GM23338 (cell line): ENCODE data around the gene NSL1. TPM values are rescaled to one million over a fixed set of nuclear protein-coding genes. Genes with fewer than 3 reads are reported as not detected.

ENCODE experiments used
- ATAC-seq: fragments of 200-7000 bp; cut with Tn5 transposase; 3 replicates; pipeline ENCODE4 v1.9.1; 2020
- DNase-seq: peaks from one replicate; pipeline ENCODE4 v3.0.0-alpha.2; 2015; ENCODE audit warnings: low spot score
- H2AFZ ChIP-seq: fragments of 200-600 bp; sonication (generic); 2 replicates; pipeline ENCODE4 v1.8.0; 2016; ENCODE audit warnings: antibody characterized with exemption, mild to moderate bottlenecking, moderate library complexity
- H3F3A ChIP-seq: fragments of 200-600 bp; sonication (generic); replicated peaks from 2 replicates; pipeline ENCODE4 v1.8.0; 2017; ENCODE audit warnings: antibody characterized with exemption, mixed run types, low read depth
- H3K27ac ChIP-seq: fragments of 200-600 bp; sonication (generic); 2 replicates; pipeline ENCODE4 v1.6.1; 2016; ENCODE audit warnings: low read depth
- H3K27me3 ChIP-seq: fragments of 200-600 bp; sonication (generic); 2 replicates; pipeline ENCODE4 v1.8.0; 2016; ENCODE audit warnings: mild to moderate bottlenecking, mixed run types, moderate library complexity; ENCODE audit not compliant: insufficient read depth
- H3K36me3 ChIP-seq: fragments of 200-600 bp; sonication (generic); 2 replicates; pipeline ENCODE4 v1.8.0; 2016; ENCODE audit warnings: mild to moderate bottlenecking; ENCODE audit not compliant: insufficient read depth
- H3K4me1 ChIP-seq: fragments of 200-600 bp; sonication (generic); 2 replicates; pipeline ENCODE4 v1.8.0; 2016; ENCODE audit warnings: mild to moderate bottlenecking, moderate library complexity; ENCODE audit not compliant: insufficient read depth
- H3K4me2 ChIP-seq: fragments of 200-600 bp; sonication (generic); 2 replicates; pipeline ENCODE4 v1.7.1; 2017; ENCODE audit warnings: mixed run types
- H3K4me3 ChIP-seq: fragments of 200-600 bp; sonication (generic); 2 replicates; pipeline ENCODE4 v1.6.1; 2016; ENCODE audit warnings: mixed run types
- H3K79me2 ChIP-seq: fragments of 200-600 bp; sonication (generic); replicated peaks from 2 replicates; pipeline ENCODE4 v1.8.0; 2017; ENCODE audit warnings: mild to moderate bottlenecking; ENCODE audit not compliant: insufficient read depth
- H3K9me2 ChIP-seq: fragments of 200-600 bp; sonication (generic); 2 replicates; pipeline ENCODE4 v1.8.0; 2017; ENCODE audit not compliant: insufficient read depth
- H4K20me1 ChIP-seq: fragments of 200-600 bp; sonication (generic); replicated peaks from 2 replicates; pipeline ENCODE4 v1.8.0; 2017; ENCODE audit warnings: mild to moderate bottlenecking; ENCODE audit not compliant: insufficient read depth
- H3K27ac Mint-ChIP-seq: 2 replicates; pipeline ENCODE4 v1.8.0; 2020; ENCODE audit warnings: inconsistent platforms, mild to moderate bottlenecking, moderate library complexity, mixed read lengths
- H3K27me3 Mint-ChIP-seq: 3 replicates; pipeline ENCODE4 v1.8.0; 2022; ENCODE audit warnings: low read depth, mild to moderate bottlenecking, moderate library complexity, mixed read lengths, inconsistent platforms; ENCODE audit not compliant: insufficient read depth, poor library complexity
- H3K36me3 Mint-ChIP-seq: 3 replicates; pipeline ENCODE4 v1.8.0; 2021; ENCODE audit warnings: low read depth, mild to moderate bottlenecking, inconsistent platforms, moderate library complexity, mixed read lengths
- H3K4me1 Mint-ChIP-seq: 3 replicates; pipeline ENCODE4 v1.8.0; 2020; ENCODE audit warnings: mild to moderate bottlenecking, inconsistent platforms, mixed read lengths
- H3K4me3 Mint-ChIP-seq: 3 replicates; pipeline ENCODE4 v1.8.0; 2021; ENCODE audit warnings: moderate library complexity, mild to moderate bottlenecking, inconsistent platforms, mixed read lengths
- H3K9me3 Mint-ChIP-seq: 3 replicates; pipeline ENCODE4 v1.8.0; 2020; ENCODE audit warnings: moderate library complexity, mild to moderate bottlenecking, inconsistent platforms, mixed read lengths
- CREB1 ChIP-seq: fragments of 250-450 bp; sonication (Bioruptor Pico); IDR thresholded peaks from 2 replicates; pipeline ENCODE4 v1.5.0; 2020; ENCODE audit warnings: low read depth, mild to moderate bottlenecking, moderate library complexity
- EZH2 ChIP-seq: fragments of 200-600 bp; sonication (generic); IDR thresholded peaks from one replicate; pipeline ENCODE4 v1.8.0; 2017; ENCODE audit warnings: antibody characterized with exemption, mild to moderate bottlenecking, low read depth; ENCODE audit not compliant: unreplicated experiment
- STAT1 ChIP-seq: IDR thresholded peaks from one replicate; pipeline ENCODE4 v1.6.1; 2016; ENCODE audit warnings: antibody characterized with exemption; ENCODE audit not compliant: unreplicated experiment
- ZNF114 ChIP-seq: fragments of 250-450 bp; sonication (Bioruptor Pico); IDR thresholded peaks from 2 replicates; pipeline ENCODE4 v1.5.0; 2020; ENCODE audit warnings: mild to moderate bottlenecking, moderate library complexity
- ZNF331 ChIP-seq: fragments of 250-450 bp; sonication (Bioruptor Pico); IDR thresholded peaks from 2 replicates; pipeline ENCODE4 v1.5.0; 2020; ENCODE audit warnings: low read depth, mild to moderate bottlenecking, moderate library complexity
- polyA plus RNA-seq: library from polyadenylated mRNA; unstranded; fragments of >200 nt; fragmentation: Nextera tagmentation; extraction: Ambion mirVana; gene quantifications from 2 replicates; pipeline ENCODE4 v1.2.1, GENCODE V29; 2016
- total RNA-seq: library from RNA; depleted of rRNA; stranded (reverse); fragments of >200 nt; shearing (Covaris generic); gene quantifications from 2 replicates; pipeline ENCODE4 v1.2.3, GENCODE V29; 2014
- TF ChIP-seq, protein P1 (sequence below): fragments of 250-450 bp; sonication (Bioruptor Pico); IDR thresholded peaks from 2 replicates; pipeline ENCODE4 v1.5.0; 2020; ENCODE audit warnings: mild to moderate bottlenecking, moderate library complexity
- TF ChIP-seq, protein P2 (sequence below): IDR thresholded peaks from one replicate; pipeline ENCODE4 v1.6.1; 2018; ENCODE audit warnings: antibody characterized with exemption; ENCODE audit not compliant: unreplicated experiment

NSL1 gene
- total and polyA plus RNA-seq, 2 experiments from 2014 or later = 96.8 to 102 TPM

DNA sequence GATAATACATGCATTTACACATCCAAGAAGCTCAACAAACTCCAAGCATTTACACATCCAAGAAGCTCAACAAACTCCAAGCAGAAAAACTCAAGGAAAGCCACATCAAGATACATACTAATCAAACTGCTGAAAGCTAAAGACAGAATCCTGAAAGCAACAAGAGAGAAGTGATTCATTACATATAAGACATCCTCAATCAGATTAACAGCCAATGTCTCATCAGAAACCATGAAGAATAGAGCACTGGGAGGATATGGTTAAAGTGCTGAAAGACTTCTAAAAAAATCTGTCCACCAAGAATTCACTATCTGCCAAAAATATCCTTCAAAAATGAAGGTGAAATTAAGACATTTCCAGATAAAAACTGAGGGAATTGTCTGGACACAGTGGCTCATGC is 46.3 kb downstream of the NSL1 start (continued):
- TF ChIP-seq, protein P1, sequence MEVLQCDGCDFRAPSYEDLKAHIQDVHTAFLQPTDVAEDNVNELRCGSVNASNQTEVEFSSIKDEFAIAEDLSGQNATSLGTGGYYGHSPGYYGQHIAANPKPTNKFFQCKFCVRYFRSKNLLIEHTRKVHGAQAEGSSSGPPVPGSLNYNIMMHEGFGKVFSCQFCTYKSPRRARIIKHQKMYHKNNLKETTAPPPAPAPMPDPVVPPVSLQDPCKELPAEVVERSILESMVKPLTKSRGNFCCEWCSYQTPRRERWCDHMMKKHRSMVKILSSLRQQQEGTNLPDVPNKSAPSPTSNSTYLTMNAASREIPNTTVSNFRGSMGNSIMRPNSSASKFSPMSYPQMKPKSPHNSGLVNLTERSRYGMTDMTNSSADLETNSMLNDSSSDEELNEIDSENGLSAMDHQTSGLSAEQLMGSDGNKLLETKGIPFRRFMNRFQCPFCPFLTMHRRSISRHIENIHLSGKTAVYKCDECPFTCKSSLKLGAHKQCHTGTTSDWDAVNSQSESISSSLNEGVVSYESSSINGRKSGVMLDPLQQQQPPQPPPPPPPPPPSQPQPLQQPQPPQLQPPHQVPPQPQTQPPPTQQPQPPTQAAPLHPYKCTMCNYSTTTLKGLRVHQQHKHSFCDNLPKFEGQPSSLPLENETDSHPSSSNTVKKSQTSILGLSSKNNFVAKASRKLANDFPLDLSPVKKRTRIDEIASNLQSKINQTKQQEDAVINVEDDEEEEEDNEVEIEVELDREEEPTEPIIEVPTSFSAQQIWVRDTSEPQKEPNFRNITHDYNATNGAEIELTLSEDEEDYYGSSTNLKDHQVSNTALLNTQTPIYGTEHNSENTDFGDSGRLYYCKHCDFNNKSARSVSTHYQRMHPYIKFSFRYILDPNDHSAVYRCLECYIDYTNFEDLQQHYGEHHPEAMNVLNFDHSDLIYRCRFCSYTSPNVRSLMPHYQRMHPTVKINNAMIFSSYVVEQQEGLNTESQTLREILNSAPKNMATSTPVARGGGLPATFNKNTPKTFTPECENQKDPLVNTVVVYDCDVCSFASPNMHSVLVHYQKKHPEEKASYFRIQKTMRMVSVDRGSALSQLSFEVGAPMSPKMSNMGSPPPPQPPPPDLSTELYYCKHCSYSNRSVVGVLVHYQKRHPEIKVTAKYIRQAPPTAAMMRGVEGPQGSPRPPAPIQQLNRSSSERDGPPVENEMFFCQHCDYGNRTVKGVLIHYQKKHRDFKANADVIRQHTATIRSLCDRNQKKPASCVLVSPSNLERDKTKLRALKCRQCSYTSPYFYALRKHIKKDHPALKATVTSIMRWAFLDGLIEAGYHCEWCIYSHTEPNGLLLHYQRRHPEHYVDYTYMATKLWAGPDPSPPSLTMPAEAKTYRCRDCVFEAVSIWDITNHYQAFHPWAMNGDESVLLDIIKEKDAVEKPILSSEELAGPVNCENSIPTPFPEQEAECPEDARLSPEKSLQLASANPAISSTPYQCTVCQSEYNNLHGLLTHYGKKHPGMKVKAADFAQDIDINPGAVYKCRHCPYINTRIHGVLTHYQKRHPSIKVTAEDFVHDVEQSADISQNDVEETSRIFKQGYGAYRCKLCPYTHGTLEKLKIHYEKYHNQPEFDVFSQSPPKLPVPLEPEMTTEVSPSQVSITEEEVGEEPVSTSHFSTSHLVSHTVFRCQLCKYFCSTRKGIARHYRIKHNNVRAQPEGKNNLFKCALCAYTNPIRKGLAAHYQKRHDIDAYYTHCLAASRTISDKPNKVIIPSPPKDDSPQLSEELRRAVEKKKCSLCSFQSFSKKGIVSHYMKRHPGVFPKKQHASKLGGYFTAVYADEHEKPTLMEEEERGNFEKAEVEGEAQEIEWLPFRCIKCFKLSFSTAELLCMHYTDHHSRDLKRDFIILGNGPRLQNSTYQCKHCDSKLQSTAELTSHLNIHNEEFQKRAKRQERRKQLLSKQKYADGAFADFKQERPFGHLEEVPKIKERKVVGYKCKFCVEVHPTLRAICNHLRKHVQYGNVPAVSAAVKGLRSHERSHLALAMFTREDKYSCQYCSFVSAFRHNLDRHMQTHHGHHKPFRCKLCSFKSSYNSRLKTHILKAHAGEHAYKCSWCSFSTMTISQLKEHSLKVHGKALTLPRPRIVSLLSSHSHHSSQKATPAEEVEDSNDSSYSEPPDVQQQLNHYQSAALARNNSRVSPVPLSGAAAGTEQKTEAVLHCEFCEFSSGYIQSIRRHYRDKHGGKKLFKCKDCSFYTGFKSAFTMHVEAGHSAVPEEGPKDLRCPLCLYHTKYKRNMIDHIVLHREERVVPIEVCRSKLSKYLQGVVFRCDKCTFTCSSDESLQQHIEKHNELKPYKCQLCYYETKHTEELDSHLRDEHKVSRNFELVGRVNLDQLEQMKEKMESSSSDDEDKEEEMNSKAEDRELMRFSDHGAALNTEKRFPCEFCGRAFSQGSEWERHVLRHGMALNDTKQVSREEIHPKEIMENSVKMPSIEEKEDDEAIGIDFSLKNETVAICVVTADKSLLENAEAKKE (CRISPR knock-in tag) = no peak
- TF ChIP-seq STAT1 (no peak), ZNF114 (CRISPR knock-in tag) (no peak)
- TF ChIP-seq, protein P2, sequence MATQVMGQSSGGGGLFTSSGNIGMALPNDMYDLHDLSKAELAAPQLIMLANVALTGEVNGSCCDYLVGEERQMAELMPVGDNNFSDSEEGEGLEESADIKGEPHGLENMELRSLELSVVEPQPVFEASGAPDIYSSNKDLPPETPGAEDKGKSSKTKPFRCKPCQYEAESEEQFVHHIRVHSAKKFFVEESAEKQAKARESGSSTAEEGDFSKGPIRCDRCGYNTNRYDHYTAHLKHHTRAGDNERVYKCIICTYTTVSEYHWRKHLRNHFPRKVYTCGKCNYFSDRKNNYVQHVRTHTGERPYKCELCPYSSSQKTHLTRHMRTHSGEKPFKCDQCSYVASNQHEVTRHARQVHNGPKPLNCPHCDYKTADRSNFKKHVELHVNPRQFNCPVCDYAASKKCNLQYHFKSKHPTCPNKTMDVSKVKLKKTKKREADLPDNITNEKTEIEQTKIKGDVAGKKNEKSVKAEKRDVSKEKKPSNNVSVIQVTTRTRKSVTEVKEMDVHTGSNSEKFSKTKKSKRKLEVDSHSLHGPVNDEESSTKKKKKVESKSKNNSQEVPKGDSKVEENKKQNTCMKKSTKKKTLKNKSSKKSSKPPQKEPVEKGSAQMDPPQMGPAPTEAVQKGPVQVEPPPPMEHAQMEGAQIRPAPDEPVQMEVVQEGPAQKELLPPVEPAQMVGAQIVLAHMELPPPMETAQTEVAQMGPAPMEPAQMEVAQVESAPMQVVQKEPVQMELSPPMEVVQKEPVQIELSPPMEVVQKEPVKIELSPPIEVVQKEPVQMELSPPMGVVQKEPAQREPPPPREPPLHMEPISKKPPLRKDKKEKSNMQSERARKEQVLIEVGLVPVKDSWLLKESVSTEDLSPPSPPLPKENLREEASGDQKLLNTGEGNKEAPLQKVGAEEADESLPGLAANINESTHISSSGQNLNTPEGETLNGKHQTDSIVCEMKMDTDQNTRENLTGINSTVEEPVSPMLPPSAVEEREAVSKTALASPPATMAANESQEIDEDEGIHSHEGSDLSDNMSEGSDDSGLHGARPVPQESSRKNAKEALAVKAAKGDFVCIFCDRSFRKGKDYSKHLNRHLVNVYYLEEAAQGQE = no peak

DNA sequence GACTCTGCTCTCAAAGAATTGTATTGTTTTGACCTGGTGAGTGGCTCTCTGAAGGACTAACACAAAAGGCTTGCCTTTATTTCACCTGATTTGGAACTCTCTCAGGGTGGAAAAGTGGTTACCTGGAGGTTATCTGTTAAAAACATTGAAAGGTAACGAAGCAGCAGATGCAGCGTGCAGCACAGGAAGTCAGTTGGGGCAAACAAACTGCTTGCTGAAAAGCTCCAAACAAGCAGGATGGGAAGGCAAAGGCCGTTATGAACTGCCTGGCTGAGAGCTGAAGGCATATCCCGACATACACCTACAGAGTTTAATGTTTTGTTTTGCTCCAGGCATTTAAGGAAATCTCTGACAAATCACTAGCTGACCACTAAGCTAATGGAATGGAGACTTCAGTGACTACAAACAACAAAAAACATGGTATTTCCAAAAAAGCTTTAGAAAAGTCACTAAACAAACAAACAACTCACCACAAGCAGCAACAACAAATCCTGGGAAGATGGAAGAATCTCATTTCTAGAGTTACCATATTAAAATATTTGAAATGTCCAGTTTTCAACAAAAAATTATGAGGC is 47.6 kb downstream of the NSL1 start:
- Mint-ChIP-seq H3K27ac (no peak overlapping the region), H3K4me3 (no peak overlapping the region)
- TF ChIP-seq ZNF331 (CRISPR knock-in tag) = no peak
- no peak for TF ChIP-seq CREB1 (CRISPR knock-in tag)
- no peak for TF ChIP-seq EZH2

More for the DNA sequence above, 47.6 kb downstream of the NSL1 start:
- Histone ChIP-seq H3K79me2 (peaks cover 33% of the 10 kb centered on the region), H3K36me3 (no peaks in the 10 kb centered on the region), H3K27me3 (no peaks in the 10 kb centered on the region), H3K27ac (peak overlapping the region; percentile 47; the same call in 1 of the 2 replicates), H3K4me2 (no peak overlapping the region), H4K20me1 (peaks cover 12% of the 10 kb centered on the region), H3K4me1 (peaks cover 6% of the 10 kb centered on the region; the same call in 1 of the 2 replicates), H2AFZ (no peak overlapping the region), H3F3A (no peaks in the 10 kb centered on the region), H3K4me3 (no peak overlapping the region), H3K9me2 (no peaks in the 10 kb centered on the region)
- H3K9me3 Mint-ChIP-seq = no peaks in the 10 kb centered on the region
- H3K4me1 Mint-ChIP-seq = peaks cover 11% of the 10 kb centered on the region; the same call in 2 of the 3 replicates
- H3K36me3 Mint-ChIP-seq = peaks cover 30% of the 10 kb centered on the region
- no peak for ATAC-seq
- H3K27me3 Mint-ChIP-seq = peaks cover 2% of the 10 kb centered on the region
- no peak for DNase-seq
